PFSK-1 (cell line): ENCODE measurements around the gene RBM33.

Source experiments
- POLR2AphosphoS5 ChIP-seq: IDR thresholded peaks from 2 replicates; pipeline ENCODE4 v1.6.1; 2012; ENCODE audit warnings: low read depth, mild to moderate bottlenecking, control low read depth, low read length, moderate library complexity
- SIN3A ChIP-seq: IDR thresholded peaks from 2 replicates; pipeline ENCODE4 v1.6.1; 2012; ENCODE audit warnings: mild to moderate bottlenecking, low read length, moderate library complexity, borderline replicate concordance; ENCODE audit not compliant: insufficient read depth

GRCh38 chr7:155820788-155821187, 176.3 kb downstream of the RBM33 start:
- TF ChIP-seq POLR2AphosphoS5 (no peak), SIN3A (no peak)
